Fibroblast of mammary gland (primary cell): ENCODE results near the gene PRPF38A.

ENCODE experiments used
- DNase-seq: peaks from one replicate; pipeline ENCODE4 v3.0.0-alpha.2; 2010; ENCODE audit warnings: low read depth
- H3K4me3 ChIP-seq: 2 replicates; pipeline ENCODE4 v1.5.1; 2011; ENCODE audit warnings: low read depth, mild to moderate bottlenecking, low read length, moderate library complexity; ENCODE audit not compliant: control insufficient read depth
- TF ChIP-seq, protein P1 (sequence below): conservative IDR thresholded peaks from 2 replicates; pipeline ENCODE4 v1.5.1; 2011; ENCODE audit warnings: low read depth, low read length, inconsistent platforms; ENCODE audit not compliant: control insufficient read depth, insufficient read depth

The PRPF38A gene

DNA sequence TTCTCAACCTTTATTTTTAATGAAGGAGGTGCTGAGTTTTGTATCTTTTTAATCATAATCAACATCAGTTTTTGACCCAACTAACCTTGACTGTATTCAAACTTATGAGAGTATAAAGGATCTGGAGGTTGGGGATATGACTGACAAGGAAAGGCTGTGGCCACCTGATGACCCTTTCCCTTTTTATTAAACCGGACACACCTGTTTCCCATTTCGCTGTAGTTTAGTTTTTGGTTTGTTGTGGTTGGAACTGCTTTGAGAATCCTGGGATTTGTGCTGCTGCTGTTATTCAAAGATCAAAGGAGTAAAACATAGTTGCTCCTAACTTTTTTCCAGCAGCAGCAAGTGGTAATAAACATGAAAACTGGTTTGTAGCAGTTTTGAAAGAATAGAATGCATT lies 12.4 kb downstream of the PRPF38A start:
- H3K4me3 ChIP-seq: no peak overlapping the region
- DNase-seq: no peak
- TF ChIP-seq, protein P1, sequence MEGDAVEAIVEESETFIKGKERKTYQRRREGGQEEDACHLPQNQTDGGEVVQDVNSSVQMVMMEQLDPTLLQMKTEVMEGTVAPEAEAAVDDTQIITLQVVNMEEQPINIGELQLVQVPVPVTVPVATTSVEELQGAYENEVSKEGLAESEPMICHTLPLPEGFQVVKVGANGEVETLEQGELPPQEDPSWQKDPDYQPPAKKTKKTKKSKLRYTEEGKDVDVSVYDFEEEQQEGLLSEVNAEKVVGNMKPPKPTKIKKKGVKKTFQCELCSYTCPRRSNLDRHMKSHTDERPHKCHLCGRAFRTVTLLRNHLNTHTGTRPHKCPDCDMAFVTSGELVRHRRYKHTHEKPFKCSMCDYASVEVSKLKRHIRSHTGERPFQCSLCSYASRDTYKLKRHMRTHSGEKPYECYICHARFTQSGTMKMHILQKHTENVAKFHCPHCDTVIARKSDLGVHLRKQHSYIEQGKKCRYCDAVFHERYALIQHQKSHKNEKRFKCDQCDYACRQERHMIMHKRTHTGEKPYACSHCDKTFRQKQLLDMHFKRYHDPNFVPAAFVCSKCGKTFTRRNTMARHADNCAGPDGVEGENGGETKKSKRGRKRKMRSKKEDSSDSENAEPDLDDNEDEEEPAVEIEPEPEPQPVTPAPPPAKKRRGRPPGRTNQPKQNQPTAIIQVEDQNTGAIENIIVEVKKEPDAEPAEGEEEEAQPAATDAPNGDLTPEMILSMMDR: no peak

DNA sequence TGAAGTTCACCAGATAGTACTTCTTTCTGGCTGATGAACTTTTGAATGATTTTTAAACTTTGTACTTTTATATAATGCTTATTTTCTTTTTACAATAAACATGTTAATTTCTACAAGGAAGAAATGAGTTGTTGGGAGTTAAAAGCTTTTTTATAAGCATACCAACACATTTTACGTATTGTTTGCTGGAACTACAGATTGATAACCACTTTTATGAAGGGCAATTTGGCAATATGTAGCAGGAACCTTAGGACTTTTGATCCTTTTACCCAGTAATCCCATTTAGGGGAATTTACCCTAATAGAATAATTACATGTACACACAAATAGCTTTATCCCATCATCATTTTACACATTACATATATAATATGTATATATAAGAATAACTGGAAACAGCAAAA lies 16.3 kb downstream of the PRPF38A start:
- no peak for DNase-seq
- TF ChIP-seq, protein P1: no peak
- H3K4me3 ChIP-seq: no peak overlapping the region

- TF ChIP-seq, protein P1: no peak
- no peak for DNase-seq
- H3K4me3 ChIP-seq: no peak overlapping the region
Observed at GRCh38 chr1:52423055-52423454, 18.7 kb downstream of the PRPF38A start.

DNA sequence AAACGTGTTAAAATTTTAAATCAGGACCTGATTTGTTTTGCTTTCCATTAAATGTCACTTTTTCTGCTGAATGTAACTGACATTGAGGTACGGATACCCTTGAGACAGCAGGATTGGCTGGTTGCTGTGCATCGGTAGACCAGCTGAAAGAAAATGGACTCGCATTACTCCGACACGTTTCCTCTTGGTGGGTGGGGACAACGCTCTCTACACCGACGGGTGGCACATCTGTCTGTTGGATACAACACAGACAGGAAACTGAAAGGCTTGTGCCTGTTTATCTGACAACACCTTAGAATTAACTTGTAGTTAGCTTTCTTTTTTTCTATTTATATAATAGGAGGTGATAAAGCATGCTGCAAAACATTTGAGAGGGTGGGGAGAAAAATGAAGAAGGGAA lies 19.4 kb downstream of the PRPF38A start:
- no peak overlapping the region for H3K4me3 ChIP-seq
- TF ChIP-seq, protein P1: no peak
- no peak for DNase-seq

DNA sequence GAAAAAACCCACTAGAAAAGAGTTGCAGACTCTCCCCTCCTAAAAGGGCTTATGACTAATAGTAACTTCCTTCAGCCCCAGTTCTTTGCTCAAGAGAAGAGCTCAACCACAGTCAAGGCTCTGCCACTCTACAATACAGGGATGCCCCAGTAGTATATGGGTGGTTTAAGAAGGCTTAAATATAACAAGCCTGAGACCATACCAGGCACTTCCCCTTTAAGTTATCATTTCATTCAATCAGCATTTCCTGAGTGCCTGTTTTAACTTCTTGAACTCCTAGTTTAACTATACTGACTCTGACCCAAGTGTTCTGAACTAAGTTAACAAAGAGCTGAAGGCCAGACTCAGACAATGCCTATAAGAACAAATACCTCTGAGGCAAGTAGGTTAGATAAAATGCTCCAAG lies 19.8 kb downstream of the PRPF38A start:
- TF ChIP-seq, protein P1: no peak
- DNase-seq: no peak
- H3K4me3 ChIP-seq: no peak overlapping the region

GRCh38 chr1:52424813-52425212 lies 20.4 kb downstream of the PRPF38A start:
- H3K4me3 ChIP-seq: no peak overlapping the region
- TF ChIP-seq, protein P1: no peak
- no peak for DNase-seq

DNA sequence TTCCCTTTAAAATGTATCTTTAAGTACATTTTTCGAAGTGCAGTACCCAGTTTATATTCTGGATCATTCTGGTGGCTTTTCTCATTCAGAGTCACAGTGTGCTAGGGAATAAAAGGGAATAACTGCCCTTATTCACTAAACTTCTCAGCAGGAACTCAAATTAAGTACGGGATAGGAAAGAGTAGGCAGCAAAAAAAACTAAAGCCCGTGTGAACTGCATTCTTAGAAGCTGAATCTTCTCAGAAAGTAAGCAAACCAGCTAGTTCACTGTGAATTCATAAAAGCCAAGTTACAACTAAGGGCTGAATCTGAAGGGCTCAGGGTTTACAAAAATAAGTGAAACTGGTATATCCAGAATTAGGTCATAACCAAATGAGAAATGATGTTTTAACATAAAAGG lies 22.0 kb downstream of the PRPF38A start:
- H3K4me3 ChIP-seq: no peak overlapping the region
- TF ChIP-seq, protein P1: no peak
- no peak for DNase-seq
